Activated CD4-positive, CD25-positive, alpha-beta regulatory T cell treated with anti-CD3 and anti-CD28 coated beads, Interleukin-2, amount 50 U/mL, for 24 hours (primary cell): Measurements from ENCODE around the gene ZIM2.

Source experiments
- ATAC-seq, 2 donors: fragments of 150-1000 bp; cut with Tn5 transposase; one replicate each; pipeline ENCODE4 v1.10.0; 2021; ENCODE audit warnings: mild to moderate bottlenecking in 1 of 2, moderate library complexity in 1 of 2

ZIM2 gene

GRCh38 chr19:56806639-56807038 is 33.9 kb downstream of the ZIM2 start:
- no peak for ATAC-seq

- no peak for ATAC-seq
Observed at GRCh38 chr19:56778351-56778750, 62.2 kb downstream of the ZIM2 start.

- ATAC-seq = no peak
Observed at GRCh38 chr19:56769650-56770049, 70.9 kb downstream of the ZIM2 start.

GRCh38 chr19:56765137-56765536 is 75.4 kb downstream of the ZIM2 start:
- no peak for ATAC-seq

GRCh38 chr19:56764196-56764695 is 76.3 kb downstream of the ZIM2 start:
- no peak for ATAC-seq

- ATAC-seq = no peak
Observed at GRCh38 chr19:56760842-56761241, 79.7 kb downstream of the ZIM2 start.

- no peak for ATAC-seq
Observed at GRCh38 chr19:56759531-56759930, 81.0 kb downstream of the ZIM2 start.

GRCh38 chr19:56751078-56751489 is 89.4 kb downstream of the ZIM2 start:
- no peak for ATAC-seq

- no peak for ATAC-seq
Observed at GRCh38 chr19:56750658-56751057, 89.9 kb downstream of the ZIM2 start.

GRCh38 chr19:56748378-56748777 is 92.1 kb downstream of the ZIM2 start:
- ATAC-seq = no peak

GRCh38 chr19:56746367-56746766 is 94.2 kb downstream of the ZIM2 start:
- no peak for ATAC-seq

GRCh38 chr19:56740501-56740900 is 100.0 kb downstream of the ZIM2 start:
- ATAC-seq = no peak

- ATAC-seq = no peak
Observed at GRCh38 chr19:56736571-56736970, 104.0 kb downstream of the ZIM2 start.

- ATAC-seq = no peak
Observed at GRCh38 chr19:56732976-56733375, 107.5 kb downstream of the ZIM2 start.

GRCh38 chr19:56727677-56728076 is 112.8 kb downstream of the ZIM2 start:
- ATAC-seq = no peak

GRCh38 chr19:56725829-56726424 is 114.6 kb downstream of the ZIM2 start:
- ATAC-seq = no peak
